IMR-90 (cell line): ENCODE data around the gene IL17C. TPM values are rescaled to one million over a fixed set of nuclear protein-coding genes. Genes with fewer than 3 reads are reported as not detected.

ENCODE experiments used
- ATAC-seq: fragments of 200-7000 bp; cut with Tn5 transposase; 2 replicates; pipeline ENCODE4 v1.9.1; 2020; ENCODE audit warnings: low read depth, mild to moderate bottlenecking, moderate library complexity
- BruUV-seq: library from RNA; stranded (reverse); fragments of 400-500 nt; replicated peaks from 2 replicates; lab custom pipeline; 2021; lab: Mats Ljungman, UMichigan
- CTCF ChIA-PET: fragments of 300-600 bp; formaldehyde crosslinking; extraction: SDS; loops from one replicate; lab custom pipeline; 2021; ENCODE audit warnings: antibody characterized with exemption; lab: Yijun Ruan, JAX
- POLR2A ChIA-PET: fragments of 300-600 bp; sonication (Branson Sonifier 250); formaldehyde crosslinking; loops from one replicate; lab custom pipeline; 2022; ENCODE audit warnings: antibody characterized with exemption; ENCODE audit not compliant: unreplicated experiment; lab: Charles Lee
- DNase-seq: peaks from one replicate; pipeline ENCODE4 v3.0.0; 2013
- H2AFZ ChIP-seq: replicated peaks from 2 replicates; pipeline ENCODE3; 2013; ENCODE audit warnings: low read length, mild to moderate bottlenecking; ENCODE audit not compliant: poor library complexity
- H2AK5ac ChIP-seq: 2 replicates; pipeline ENCODE4 v1.6.1; 2013; ENCODE audit warnings: low read depth, low read length, inconsistent platforms
- H2AK9ac ChIP-seq: replicated peaks from 2 replicates; pipeline ENCODE3; 2013; ENCODE audit warnings: mild to moderate bottlenecking, low read depth, low read length, moderate library complexity; ENCODE audit not compliant: poor library complexity
- H2BK120ac ChIP-seq: 2 replicates; pipeline ENCODE4 v1.6.1; 2013; ENCODE audit warnings: low read depth, low read length, inconsistent platforms
- H2BK15ac ChIP-seq: 3 replicates; pipeline ENCODE4 v1.6.1; 2013; ENCODE audit warnings: low read depth, low read length, inconsistent platforms
- H2BK20ac ChIP-seq: 2 replicates; pipeline ENCODE4 v1.6.1; 2013; ENCODE audit warnings: low read depth, mild to moderate bottlenecking, inconsistent platforms, low read length, moderate library complexity
- H2BK5ac ChIP-seq: 2 replicates; pipeline ENCODE4 v1.6.1; 2013; ENCODE audit warnings: mild to moderate bottlenecking, low read depth, low read length, inconsistent platforms; ENCODE audit not compliant: poor library complexity, severe bottlenecking
- H3K14ac ChIP-seq: replicated peaks from 2 replicates; pipeline ENCODE4 v1.6.1; 2013; ENCODE audit warnings: low read depth, low read length, inconsistent platforms
- H3K18ac ChIP-seq: 2 replicates; pipeline ENCODE4 v1.6.1; 2013; ENCODE audit warnings: low read depth, low read length, control low read depth
- H3K23ac ChIP-seq: 2 replicates; pipeline ENCODE4 v1.6.1; 2013; ENCODE audit warnings: low read depth, low read length, inconsistent platforms
- H3K27ac ChIP-seq: 2 replicates; pipeline ENCODE4 v1.5.1; 2013; ENCODE audit warnings: mild to moderate bottlenecking, control low read depth, low read length; ENCODE audit not compliant: insufficient read depth
- H3K27me3 ChIP-seq: 2 replicates; pipeline ENCODE4 v1.6.1; 2013; ENCODE audit warnings: low read length; ENCODE audit not compliant: control insufficient read depth, insufficient read depth
- H3K36me3 ChIP-seq: 2 replicates; pipeline ENCODE4 v1.6.1; 2013; ENCODE audit warnings: low read length, mixed read lengths; ENCODE audit not compliant: control insufficient read depth, insufficient read depth
- H3K4ac ChIP-seq: 2 replicates; pipeline ENCODE4 v1.6.1; 2013; ENCODE audit warnings: low read depth, low read length, inconsistent platforms
- H3K4me1 ChIP-seq: 2 replicates; pipeline ENCODE4 v1.6.1; 2013; ENCODE audit warnings: low read length, mixed read lengths; ENCODE audit not compliant: control insufficient read depth, insufficient read depth
- H3K4me2 ChIP-seq: 2 replicates; pipeline ENCODE4 v1.6.1; 2013; ENCODE audit warnings: low read depth, mild to moderate bottlenecking, control low read depth, low read length, moderate library complexity
- H3K4me3 ChIP-seq: 2 replicates; pipeline ENCODE4 v1.5.1; 2013; ENCODE audit warnings: low read depth, mild to moderate bottlenecking, control low read depth, low read length, moderate library complexity; ENCODE audit not compliant: insufficient read depth
- H3K56ac ChIP-seq: 2 replicates; pipeline ENCODE4 v1.6.1; 2013; ENCODE audit warnings: low read length, inconsistent platforms; ENCODE audit not compliant: insufficient read depth; ENCODE audit errors: extremely low read depth
- H3K79me1 ChIP-seq, 2 experiments: 2 replicates each; pipeline ENCODE4 v1.6.1; 2013; ENCODE audit warnings: low read length in 2 of 2, inconsistent platforms in 1 of 2, low read depth in 1 of 2
- H3K9ac ChIP-seq: 2 replicates; pipeline ENCODE4 v1.6.1; 2013; ENCODE audit warnings: low read depth, low read length, control low read depth
- H3K9me1 ChIP-seq: 2 replicates; pipeline ENCODE4 v1.6.1; 2013; ENCODE audit warnings: low read length, inconsistent platforms; ENCODE audit not compliant: insufficient read depth
- H3K9me3 ChIP-seq: 2 replicates; pipeline ENCODE4 v1.6.1; 2013; ENCODE audit warnings: low read length; ENCODE audit not compliant: control insufficient read depth, insufficient read depth
- H4K20me1 ChIP-seq: 2 replicates; pipeline ENCODE4 v1.6.1; 2013; ENCODE audit warnings: low read length, inconsistent platforms; ENCODE audit not compliant: insufficient read depth
- H4K5ac ChIP-seq: 2 replicates; pipeline ENCODE4 v1.6.1; 2013; ENCODE audit warnings: mild to moderate bottlenecking, low read depth, low read length, control low read depth
- H4K8ac ChIP-seq, 2 experiments: 2 replicates each; pipeline ENCODE4 v1.6.1; 2013; ENCODE audit warnings: low read depth in 2 of 2, low read length in 2 of 2, control low read depth in 1 of 2, inconsistent platforms in 1 of 2
- H4K91ac ChIP-seq: 2 replicates; pipeline ENCODE4 v1.6.1; 2013; ENCODE audit warnings: low read depth, low read length, inconsistent platforms; ENCODE audit not compliant: insufficient read depth
- BHLHE40 ChIP-seq: fragments of 150-350 bp; IDR thresholded peaks from 2 replicates; pipeline ENCODE4 v1.6.1; 2016; ENCODE audit warnings: mild to moderate bottlenecking, low read depth, low read length
- CEBPB ChIP-seq: IDR thresholded peaks from 2 replicates; pipeline ENCODE4 v1.6.1; 2012; ENCODE audit warnings: low read depth, low read length, improper control_type of control experiment
- CHD1 ChIP-seq: IDR thresholded peaks from 2 replicates; pipeline ENCODE4 v1.6.1; 2012; ENCODE audit warnings: low read depth, low read length, improper control_type of control experiment
- CTCF ChIP-seq: conservative IDR thresholded peaks from 2 replicates; pipeline ENCODE4 v1.5.1; 2012; ENCODE audit warnings: mild to moderate bottlenecking, low read depth, low read length, improper control_type of control experiment
- FOS ChIP-seq: fragments of 150-350 bp; IDR thresholded peaks from 2 replicates; pipeline ENCODE4 v1.6.1; 2016; ENCODE audit warnings: low read depth, low read length
- MAFK ChIP-seq: IDR thresholded peaks from 2 replicates; pipeline ENCODE4 v1.6.1; 2012; ENCODE audit warnings: low read depth, low read length, improper control_type of control experiment
- MAZ ChIP-seq: IDR thresholded peaks from 2 replicates; pipeline ENCODE4 v1.6.1; 2012; ENCODE audit warnings: low read depth, mild to moderate bottlenecking, low read length, improper control_type of control experiment, moderate library complexity, borderline replicate concordance
- MXI1 ChIP-seq: IDR thresholded peaks from 2 replicates; pipeline ENCODE4 v1.6.1; 2012; ENCODE audit warnings: low read depth, mild to moderate bottlenecking, low read length, moderate library complexity, borderline replicate concordance
- NFE2L2 ChIP-seq: fragments of 150-350 bp; IDR thresholded peaks from 2 replicates; pipeline ENCODE4 v1.6.1; 2016; ENCODE audit warnings: low read depth, mild to moderate bottlenecking, low read length
- POLR2A ChIP-seq: IDR thresholded peaks from 2 replicates; pipeline ENCODE4 v1.6.1; 2012; ENCODE audit warnings: mild to moderate bottlenecking, low read depth, low read length
- RAD21 ChIP-seq: IDR thresholded peaks from 2 replicates; pipeline ENCODE4 v1.6.1; 2012; ENCODE audit warnings: low read length, improper control_type of control experiment
- RCOR1 ChIP-seq: IDR thresholded peaks from 2 replicates; pipeline ENCODE4 v1.6.1; 2012; ENCODE audit warnings: mild to moderate bottlenecking, low read length, improper control_type of control experiment; ENCODE audit not compliant: insufficient replicate concordance
- RFX5 ChIP-seq: IDR thresholded peaks from 2 replicates; pipeline ENCODE4 v1.8.0; 2012; ENCODE audit warnings: low read depth, mild to moderate bottlenecking, low read length, moderate library complexity
- WGBS, 2 experiments: methylation state at CpG; one replicate each; pipeline versions ENCODE4 v1.1.5 to v1.1.7; 2013; ENCODE audit warnings: missing lambda C conversion rate in 2 of 2; ENCODE audit not compliant: insufficient read length in 1 of 2; ENCODE audit errors: extremely low coverage in 2 of 2; 5-methylcytosine and 5-hydroxymethylcytosine counted together
- dilution Hi-C: fragments of 300-500 bp; cut with HindIII; formaldehyde crosslinking; loops from one replicate; pipeline ENCODE4 v1.14.3; 2018; ENCODE audit warnings: low sequenced_read_pairs; ENCODE audit not compliant: unreplicated experiment
- in situ Hi-C: fragments of 300-500 bp; cut with MboI; formaldehyde crosslinking; loops from 3 replicates; pipeline ENCODE4 v1.14.3; 2019; ENCODE audit warnings: low sequenced_read_pairs, inconsistent platforms, mixed read lengths
- intact Hi-C: fragments of 100-400 bp; cut with micrococcal nuclease; formaldehyde crosslinking; loops from 2 replicates; pipeline ENCODE4 v1.10.0; 2022
- polyA plus RNA-seq, 3 experiments: library from polyadenylated mRNA; depleted of rRNA; stranded (reverse); fragments of >200 nt; gene quantifications; 2 replicates each; pipeline ENCODE4 v1.2.3, GENCODE V29; 2012; ENCODE audit warnings: low replicate concordance in 1 of 3
- total RNA-seq: library from RNA; depleted of rRNA; stranded (reverse); fragments of >200 nt; gene quantifications from 2 replicates; pipeline ENCODE4 v1.2.3, GENCODE V29; 2012
- TF ChIP-seq, protein P1 (sequence below): fragments of 150-350 bp; IDR thresholded peaks from 2 replicates; pipeline ENCODE4 v1.6.1; 2016; ENCODE audit warnings: low read depth, mild to moderate bottlenecking, low read length, moderate library complexity, borderline replicate concordance
- TF ChIP-seq, protein P2 (sequence below): fragments of 150-350 bp; IDR thresholded peaks from 2 replicates; pipeline ENCODE4 v1.6.1; 2017; ENCODE audit warnings: mild to moderate bottlenecking, antibody characterized with exemption, low read length, low read depth

IL17C gene
- total and polyA plus RNA-seq, 2 of the 4 experiments (the other 2 are of a cell fraction), result 0.09 TPM; not detected in 1

GRCh38 chr16:88591577-88592021 is 46.8 kb upstream of the IL17C start:
- no peaks in the 10 kb centered on the region for H3K27me3 ChIP-seq

More at GRCh38 chr16:88591577-88592021, 46.8 kb upstream of the IL17C start:
- Histone ChIP-seq H3K23ac (no peak overlapping the region), H3K27ac (no peak overlapping the region), H2AK9ac (no peak overlapping the region), H3K18ac (no peak overlapping the region), H2AFZ (no peak overlapping the region), H3K56ac (0 out of 2 replicates have a peak overlapping the region, but pooled peaks have one; percentile 1), H4K5ac (no peak overlapping the region), H4K20me1 (peaks cover 32% of the 10 kb centered on the region), H3K36me3 (peaks cover 40% of the 10 kb centered on the region), H2BK120ac (no peak overlapping the region), H3K14ac (no peak overlapping the region), H3K4me1 (no peaks in the 10 kb centered on the region), H3K9me3 (no peaks in the 10 kb centered on the region), H3K4me2 (no peak overlapping the region), H2AK5ac (no peak overlapping the region), H2BK15ac (no peak overlapping the region), H3K4ac (no peak overlapping the region), H2BK5ac (no peak overlapping the region), H4K91ac (no peak overlapping the region), H4K8ac (no peak overlapping the region), H3K9me1 (peaks cover 3% of the 10 kb centered on the region; the same call in 1 of the 2 replicates), H3K9ac (no peak overlapping the region), H2BK20ac (no peak overlapping the region), H3K79me1 (peaks cover 16 to 60% of the 10 kb centered on the region in 2 experiments), H3K4me3 (no peak overlapping the region)
- no TSS peak for BruUV-seq
- dilution Hi-C loops (no loop called here), intact Hi-C loops (no loop called here), in situ Hi-C loops (no loop called here)
- no peak for TF ChIP-seq RAD21
- no peak for TF ChIP-seq MAZ
- no peak for TF ChIP-seq BHLHE40
- TF ChIP-seq, protein P1, sequence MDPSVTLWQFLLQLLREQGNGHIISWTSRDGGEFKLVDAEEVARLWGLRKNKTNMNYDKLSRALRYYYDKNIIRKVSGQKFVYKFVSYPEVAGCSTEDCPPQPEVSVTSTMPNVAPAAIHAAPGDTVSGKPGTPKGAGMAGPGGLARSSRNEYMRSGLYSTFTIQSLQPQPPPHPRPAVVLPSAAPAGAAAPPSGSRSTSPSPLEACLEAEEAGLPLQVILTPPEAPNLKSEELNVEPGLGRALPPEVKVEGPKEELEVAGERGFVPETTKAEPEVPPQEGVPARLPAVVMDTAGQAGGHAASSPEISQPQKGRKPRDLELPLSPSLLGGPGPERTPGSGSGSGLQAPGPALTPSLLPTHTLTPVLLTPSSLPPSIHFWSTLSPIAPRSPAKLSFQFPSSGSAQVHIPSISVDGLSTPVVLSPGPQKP, result no peak
- no peak for TF ChIP-seq FOS
- no peak for TF ChIP-seq RFX5
- no peak for TF ChIP-seq NFE2L2
- no peak for TF ChIP-seq MAFK
- no peak for TF ChIP-seq RCOR1
- TF ChIP-seq, protein P2, sequence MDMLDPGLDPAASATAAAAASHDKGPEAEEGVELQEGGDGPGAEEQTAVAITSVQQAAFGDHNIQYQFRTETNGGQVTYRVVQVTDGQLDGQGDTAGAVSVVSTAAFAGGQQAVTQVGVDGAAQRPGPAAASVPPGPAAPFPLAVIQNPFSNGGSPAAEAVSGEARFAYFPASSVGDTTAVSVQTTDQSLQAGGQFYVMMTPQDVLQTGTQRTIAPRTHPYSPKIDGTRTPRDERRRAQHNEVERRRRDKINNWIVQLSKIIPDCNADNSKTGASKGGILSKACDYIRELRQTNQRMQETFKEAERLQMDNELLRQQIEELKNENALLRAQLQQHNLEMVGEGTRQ, result no peak
- no peak for TF ChIP-seq MXI1
- no peak for TF ChIP-seq POLR2A
- no peak for TF ChIP-seq CEBPB
- TF ChIP-seq CHD1, result no peak
- TF ChIP-seq CTCF, result no peak
- DNase-seq, result peak; percentile 8
- ChIA-PET CTCF (no interaction called here), POLR2A (no interaction called here)
- ATAC-seq, result no peak
- 100% methylated on average over 5 of the region's 10 CpGs; no CpG with 5 or more reads in 1 of the 2 experiments for WGBS, 2 experiments
